ENCODE results near the gene ADCY2. TPM values are rescaled to one million over a fixed set of nuclear protein-coding genes. Genes with fewer than 3 reads are reported as not detected.

ADCY2 gene
- total RNA-seq, 1 experiment from 2014 or later = 0.34 TPM

- intact Hi-C loops (cut with micrococcal nuclease; ENCODE audit: unreplicated experiment) = no loop called here
- Histone ChIP-seq H3K4me1 (ENCODE audit: insufficient read depth, low read length, poor library complexity, severe bottlenecking) (no peaks in the 10 kb centered on the region), H3K36me3 (ENCODE audit: insufficient read depth, low read length, poor library complexity, severe bottlenecking) (no peaks in the 10 kb centered on the region), H3K9me3 (ENCODE audit: low read depth, low read length, poor library complexity, severe bottlenecking) (no peaks in the 10 kb centered on the region), H3K4me3 (ENCODE audit: low read depth, low read length, poor library complexity, severe bottlenecking) (no peak overlapping the region), H3K27me3 (replicated peaks; ENCODE audit: insufficient read depth, low read depth, low read length, poor library complexity) (no peaks in the 10 kb centered on the region), H3K27ac (ENCODE audit: low read depth, low read length, poor library complexity, severe bottlenecking) (no peak overlapping the region)
- BruUV-seq (replicated peaks) = no TSS peak
- ChIA-PET CTCF (no interaction called here), POLR2A (ENCODE audit: low non-redundant PET) (no interaction called here)
- TF ChIP-seq EZH2 (IDR thresholded peaks at IDR 0.05; ENCODE audit: borderline replicate concordance, low read depth, low read length, poor library complexity, severe bottlenecking) = no peak
- TF ChIP-seq, protein P1, sequence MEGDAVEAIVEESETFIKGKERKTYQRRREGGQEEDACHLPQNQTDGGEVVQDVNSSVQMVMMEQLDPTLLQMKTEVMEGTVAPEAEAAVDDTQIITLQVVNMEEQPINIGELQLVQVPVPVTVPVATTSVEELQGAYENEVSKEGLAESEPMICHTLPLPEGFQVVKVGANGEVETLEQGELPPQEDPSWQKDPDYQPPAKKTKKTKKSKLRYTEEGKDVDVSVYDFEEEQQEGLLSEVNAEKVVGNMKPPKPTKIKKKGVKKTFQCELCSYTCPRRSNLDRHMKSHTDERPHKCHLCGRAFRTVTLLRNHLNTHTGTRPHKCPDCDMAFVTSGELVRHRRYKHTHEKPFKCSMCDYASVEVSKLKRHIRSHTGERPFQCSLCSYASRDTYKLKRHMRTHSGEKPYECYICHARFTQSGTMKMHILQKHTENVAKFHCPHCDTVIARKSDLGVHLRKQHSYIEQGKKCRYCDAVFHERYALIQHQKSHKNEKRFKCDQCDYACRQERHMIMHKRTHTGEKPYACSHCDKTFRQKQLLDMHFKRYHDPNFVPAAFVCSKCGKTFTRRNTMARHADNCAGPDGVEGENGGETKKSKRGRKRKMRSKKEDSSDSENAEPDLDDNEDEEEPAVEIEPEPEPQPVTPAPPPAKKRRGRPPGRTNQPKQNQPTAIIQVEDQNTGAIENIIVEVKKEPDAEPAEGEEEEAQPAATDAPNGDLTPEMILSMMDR (conservative IDR thresholded peaks at IDR 0.05; ENCODE audit: low read depth, low read length) = no peak
- DNase-seq (ENCODE audit: low spot score) = no peak
These were observed 393.6 kb downstream of the ADCY2 start for GRCh38 chr5:7789567-7789966.

- TF ChIP-seq EZH2 (IDR thresholded peaks at IDR 0.05; ENCODE audit: borderline replicate concordance, low read depth, low read length, poor library complexity, severe bottlenecking) = no peak
- TF ChIP-seq, protein P1 (conservative IDR thresholded peaks at IDR 0.05; ENCODE audit: low read depth, low read length) = no peak
- Histone ChIP-seq H3K4me1 (ENCODE audit: insufficient read depth, low read length, poor library complexity, severe bottlenecking) (no peaks in the 10 kb centered on the region), H3K27me3 (replicated peaks; ENCODE audit: insufficient read depth, low read depth, low read length, poor library complexity) (no peaks in the 10 kb centered on the region), H3K27ac (ENCODE audit: low read depth, low read length, poor library complexity, severe bottlenecking) (no peak overlapping the region), H3K36me3 (ENCODE audit: insufficient read depth, low read length, poor library complexity, severe bottlenecking) (no peaks in the 10 kb centered on the region), H3K4me3 (ENCODE audit: low read depth, low read length, poor library complexity, severe bottlenecking) (no peak overlapping the region), H3K9me3 (ENCODE audit: low read depth, low read length, poor library complexity, severe bottlenecking) (no peaks in the 10 kb centered on the region)
- DNase-seq (ENCODE audit: low spot score) = no peak
- POLR2A ChIA-PET (ENCODE audit: low non-redundant PET) = no interaction called here
- intact Hi-C loops (cut with micrococcal nuclease; ENCODE audit: unreplicated experiment) = no loop called here
- BruUV-seq (replicated peaks) = no TSS peak
- CTCF ChIA-PET = no interaction called here
These were observed 398.0 kb downstream of the ADCY2 start for GRCh38 chr5:7793895-7794294.

DNA sequence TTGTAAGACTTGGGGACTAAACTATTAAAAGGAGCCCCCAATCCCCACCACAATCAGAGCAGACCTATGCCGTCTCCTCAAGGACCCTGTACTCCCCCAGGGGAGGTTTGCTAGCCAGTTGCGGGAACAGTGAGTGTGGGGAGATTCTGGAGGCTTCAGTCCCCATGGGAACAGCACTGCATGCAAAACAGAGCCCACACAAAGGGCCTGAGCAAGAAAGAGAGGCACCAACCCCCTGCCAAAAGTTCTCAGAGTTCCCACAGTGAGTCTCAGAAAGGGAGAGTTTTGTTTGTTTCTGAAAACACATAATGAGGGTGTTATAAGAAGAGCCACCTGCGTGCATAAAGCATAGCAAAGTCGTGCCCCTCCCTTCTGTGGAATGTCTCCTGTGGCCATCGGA is 398.4 kb downstream of the ADCY2 start:
- no peak for DNase-seq (ENCODE audit: low spot score)
- POLR2A ChIA-PET (ENCODE audit: low non-redundant PET) = no interaction called here
- H3K36me3 ChIP-seq (ENCODE audit: insufficient read depth, low read length, poor library complexity, severe bottlenecking) = no peaks in the 10 kb centered on the region
- no TSS peak for BruUV-seq (replicated peaks)
- H3K27ac ChIP-seq (ENCODE audit: low read depth, low read length, poor library complexity, severe bottlenecking) = no peak overlapping the region
- no peaks in the 10 kb centered on the region for H3K9me3 ChIP-seq (ENCODE audit: low read depth, low read length, poor library complexity, severe bottlenecking)
- H3K4me3 ChIP-seq (ENCODE audit: low read depth, low read length, poor library complexity, severe bottlenecking) = no peak overlapping the region
- no peak for TF ChIP-seq EZH2 (IDR thresholded peaks at IDR 0.05; ENCODE audit: borderline replicate concordance, low read depth, low read length, poor library complexity, severe bottlenecking)
- TF ChIP-seq, protein P1 (conservative IDR thresholded peaks at IDR 0.05; ENCODE audit: low read depth, low read length) = no peak
- CTCF ChIA-PET = no interaction called here
- intact Hi-C loops (cut with micrococcal nuclease; ENCODE audit: unreplicated experiment) = no loop called here
- H3K4me1 ChIP-seq (ENCODE audit: insufficient read depth, low read length, poor library complexity, severe bottlenecking) = no peaks in the 10 kb centered on the region
- no peaks in the 10 kb centered on the region for H3K27me3 ChIP-seq (replicated peaks; ENCODE audit: insufficient read depth, low read depth, low read length, poor library complexity)
